Ascending aorta (tissue), 2 donors: ENCODE measurements around the gene SIAH2. TPM values are rescaled to one million over a fixed set of nuclear protein-coding genes. Genes with fewer than 3 reads are reported as not detected.

ENCODE experiments used
- DNase-seq, 2 donors: peaks; one replicate each; pipeline ENCODE4 v3.0.0-alpha.2; 2019; ENCODE audit warnings: low spot score in 2 of 2
- H3K27ac ChIP-seq, 2 donors: fragments of 200-600 bp; sonication (generic); one replicate each; pipeline ENCODE4 v1.5.1; 2016 to 2017; ENCODE audit warnings: mild to moderate bottlenecking in 1 of 2
- H3K27me3 ChIP-seq: fragments of 200-600 bp; sonication (generic); one replicate; pipeline ENCODE4 v1.5.1; 2017
- H3K36me3 ChIP-seq, 2 donors: fragments of 200-600 bp; sonication (generic); one replicate each; pipeline ENCODE4 v1.5.1; 2016
- H3K4me1 ChIP-seq, 2 donors: fragments of 200-600 bp; sonication (generic); one replicate each; pipeline ENCODE4 v1.5.1; 2016 to 2017; ENCODE audit warnings: mild to moderate bottlenecking in 1 of 2
- H3K4me3 ChIP-seq, 2 donors: fragments of 200-600 bp; sonication (generic); one replicate each; pipeline ENCODE4 v1.5.1; 2016 to 2017; ENCODE audit warnings: mild to moderate bottlenecking in 1 of 2
- H3K9me3 ChIP-seq, 2 donors: fragments of 200-600 bp; sonication (generic); one replicate each; pipeline ENCODE4 v1.5.1; 2016
- CTCF ChIP-seq, 3 experiments: fragments of 200-600 bp in 2 of 3; fragments of 450-650 bp in 1 of 3; sonication (generic) in 2 of 3; IDR thresholded peaks; one replicate each; pipeline ENCODE4 v1.5.1; 2016 to 2019; ENCODE audit warnings: antibody characterized with exemption in 3 of 3, mild to moderate bottlenecking in 1 of 3, moderate library complexity in 1 of 3
- intact Hi-C: fragments of 100-400 bp; cut with DNase I; formaldehyde crosslinking; loops from one replicate; pipeline ENCODE4 v1.15.1; 2023
- total RNA-seq: library from RNA; depleted of rRNA; stranded (reverse); fragments of >200 nt; gene quantifications from one replicate; pipeline ENCODE4 v1.1.0, GENCODE V29; 2016

The SIAH2 gene
- total RNA-seq, 1 donor from 2014 or later: 50.9 TPM

DNA sequence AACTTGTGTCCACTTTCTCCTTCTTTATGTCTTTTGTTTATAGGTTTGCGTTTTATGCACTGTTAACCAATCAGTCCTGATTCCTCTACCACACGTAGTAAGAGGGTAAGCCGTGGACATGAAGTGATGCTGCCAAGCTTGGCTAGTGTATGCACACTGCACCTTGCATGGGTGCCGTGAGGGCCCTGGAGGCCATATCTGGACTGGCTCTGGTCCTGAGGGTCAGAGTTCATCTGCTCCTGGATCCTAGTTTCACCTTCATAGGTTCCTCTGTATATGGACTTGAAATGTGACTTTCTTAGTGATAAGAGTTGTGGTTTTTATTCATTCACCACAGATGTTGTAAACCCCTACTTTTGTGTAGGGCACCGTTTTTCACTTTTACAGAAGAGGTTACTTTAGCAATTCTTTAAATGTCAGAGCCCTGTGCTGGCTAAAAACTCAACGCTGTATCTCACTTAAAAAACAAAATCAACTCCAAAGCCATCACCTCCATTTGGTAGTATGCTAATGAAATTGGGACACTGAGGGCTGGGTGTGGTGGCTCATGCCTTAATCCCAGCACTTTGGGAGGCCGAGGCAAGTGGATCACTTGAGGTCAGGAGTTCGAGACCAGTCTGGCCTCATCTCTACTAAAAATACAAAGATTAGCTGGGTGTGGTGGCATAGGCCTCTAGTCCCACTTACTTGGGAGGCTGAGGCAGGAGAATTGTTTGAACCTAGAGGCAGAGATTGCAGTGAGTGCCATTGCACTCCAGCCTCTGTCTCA lies 22.9 kb downstream of the SIAH2 start:
- H3K27me3 ChIP-seq: no peaks in the 10 kb centered on the region
- peaks cover 0 to 17% of the 10 kb centered on the region in 2 donors for H3K4me1 ChIP-seq
- intact Hi-C loops: no loop called here
- H3K4me3 ChIP-seq: no peak overlapping the region
- no peak overlapping the region for H3K27ac ChIP-seq
- H3K36me3 ChIP-seq: peaks cover 5 to 19% of the 10 kb centered on the region in 2 donors
- H3K9me3 ChIP-seq: no peaks in the 10 kb centered on the region
- TF ChIP-seq CTCF (IDR thresholded peaks at IDR 0.05): no peak
- no peak for DNase-seq

- peaks cover 5 to 19% of the 10 kb centered on the region in 2 donors for H3K36me3 ChIP-seq
- intact Hi-C loops: no loop called here
- TF ChIP-seq CTCF (IDR thresholded peaks at IDR 0.05): no peak
- no peaks in the 10 kb centered on the region for H3K9me3 ChIP-seq
- no peak overlapping the region for H3K27ac ChIP-seq
- DNase-seq: no peak
- H3K27me3 ChIP-seq: no peaks in the 10 kb centered on the region
- no peak overlapping the region for H3K4me3 ChIP-seq
- H3K4me1 ChIP-seq: peaks cover 0 to 11% of the 10 kb centered on the region in 2 donors
Measured at GRCh38 chr3:150739200-150739863, 23.6 kb downstream of the SIAH2 start.

- TF ChIP-seq CTCF (IDR thresholded peaks at IDR 0.05): no peak
- Histone ChIP-seq H3K36me3 (peaks cover 5 to 19% of the 10 kb centered on the region in 2 donors), H3K27ac (no peak overlapping the region), H3K4me1 (peaks cover 0 to 4% of the 10 kb centered on the region in 2 donors), H3K27me3 (no peaks in the 10 kb centered on the region), H3K9me3 (no peaks in the 10 kb centered on the region), H3K4me3 (no peak overlapping the region)
- intact Hi-C loops: no loop called here
- DNase-seq: no peak
Measured at GRCh38 chr3:150738688-150739087, 24.3 kb downstream of the SIAH2 start.

- TF ChIP-seq CTCF (IDR thresholded peaks at IDR 0.05): no peak
- H3K4me1 ChIP-seq: no peaks in the 10 kb centered on the region
- intact Hi-C loops: no loop called here
- DNase-seq: no peak
- no peak overlapping the region for H3K4me3 ChIP-seq
- no peak overlapping the region for H3K27ac ChIP-seq
- no peaks in the 10 kb centered on the region for H3K27me3 ChIP-seq
- no peaks in the 10 kb centered on the region for H3K9me3 ChIP-seq
- peaks cover 5 to 19% of the 10 kb centered on the region in 2 donors for H3K36me3 ChIP-seq
Measured at GRCh38 chr3:150737874-150738679, 24.9 kb downstream of the SIAH2 start.

GRCh38 chr3:150736903-150737832 lies 25.8 kb downstream of the SIAH2 start:
- H3K4me1 ChIP-seq: no peaks in the 10 kb centered on the region
- no peak for DNase-seq
- intact Hi-C loops: no loop called here
- no peak overlapping the region for H3K27ac ChIP-seq
- H3K4me3 ChIP-seq: no peak overlapping the region
- peaks cover 3 to 16% of the 10 kb centered on the region in 2 donors for H3K36me3 ChIP-seq
- TF ChIP-seq CTCF (IDR thresholded peaks at IDR 0.05): no peak
- H3K9me3 ChIP-seq: no peaks in the 10 kb centered on the region
- no peaks in the 10 kb centered on the region for H3K27me3 ChIP-seq
